Measurements from ENCODE around the gene EXOSC5. TPM values are rescaled to one million over a fixed set of nuclear protein-coding genes. Genes with fewer than 3 reads are reported as not detected.
A peak's percentile ranks its signal among the peaks of the same experiment; 100 is the strongest.

The EXOSC5 gene
- total and polyA plus RNA-seq, 2 of the 13 experiments (the other 11 are each of a cell fraction or from before 2014, with no cell fraction given), result 24.1 to 26.5 TPM

DNA sequence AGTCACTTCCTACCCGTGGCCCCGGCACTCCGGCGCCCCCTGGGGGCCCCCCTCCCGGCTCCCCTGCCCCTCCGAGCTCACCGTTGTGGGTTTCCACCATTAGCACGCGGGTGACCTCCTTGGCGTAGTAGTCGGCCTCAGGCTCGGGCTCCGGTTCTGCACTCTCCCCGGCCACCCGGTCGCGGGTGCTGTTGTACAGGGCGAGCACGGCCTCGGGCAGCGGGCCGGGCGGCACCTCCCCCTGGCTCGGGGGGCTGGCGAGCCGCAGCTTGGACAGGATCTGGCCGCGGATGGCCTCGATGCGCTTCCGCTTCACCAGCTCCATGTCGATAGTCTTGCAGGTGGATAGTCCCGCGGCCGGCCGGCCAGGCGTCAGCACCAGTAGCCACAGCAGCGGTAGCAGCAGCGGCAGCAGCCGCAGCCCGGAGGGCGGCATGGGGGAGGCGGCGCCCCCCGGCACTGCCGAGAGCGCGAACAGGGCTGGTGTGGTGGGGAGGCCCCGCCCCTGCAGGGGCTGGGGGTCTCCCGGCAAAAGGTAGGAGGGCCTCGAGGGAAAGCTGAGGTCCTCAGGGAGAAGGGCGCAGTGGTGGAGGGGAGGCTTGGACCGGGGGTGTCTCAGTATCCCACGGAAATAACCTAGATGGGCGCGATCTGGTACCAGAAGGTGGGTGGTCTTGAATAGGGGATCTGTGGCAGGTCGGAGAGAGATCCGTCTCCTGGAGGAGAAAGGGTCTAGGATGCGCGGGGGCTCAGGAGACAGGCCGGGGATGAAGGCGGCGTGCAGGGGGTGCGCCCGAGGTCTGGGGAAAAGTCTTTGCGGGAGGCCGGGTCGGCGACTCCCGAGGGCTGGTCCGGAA lies 44.3 kb downstream of the EXOSC5 start (continued):
- TF ChIP-seq BHLHE40 (IDR thresholded peaks at IDR 0.05; ENCODE audit: low read length), result no peak
- no peak for TF ChIP-seq RARG (CRISPR knock-in tag; IDR thresholded peaks at IDR 0.05; ENCODE audit: low read depth)
- 0 out of 2 replicates have a peak, but pooled peaks have one; percentile 26 for TF ChIP-seq HES4 (CRISPR knock-in tag; IDR thresholded peaks at IDR 0.05; ENCODE audit: borderline replicate concordance)
- no peak for TF ChIP-seq HMGA1 (CRISPR knock-in tag; conservative IDR thresholded peaks at IDR 0.05)
- TF ChIP-seq CBX5 (CRISPR knock-in tag; IDR thresholded peaks at IDR 0.05; ENCODE audit: borderline replicate concordance), result no peak; the same call in 1 of the 2 replicates
- TF ChIP-seq, protein P1, sequence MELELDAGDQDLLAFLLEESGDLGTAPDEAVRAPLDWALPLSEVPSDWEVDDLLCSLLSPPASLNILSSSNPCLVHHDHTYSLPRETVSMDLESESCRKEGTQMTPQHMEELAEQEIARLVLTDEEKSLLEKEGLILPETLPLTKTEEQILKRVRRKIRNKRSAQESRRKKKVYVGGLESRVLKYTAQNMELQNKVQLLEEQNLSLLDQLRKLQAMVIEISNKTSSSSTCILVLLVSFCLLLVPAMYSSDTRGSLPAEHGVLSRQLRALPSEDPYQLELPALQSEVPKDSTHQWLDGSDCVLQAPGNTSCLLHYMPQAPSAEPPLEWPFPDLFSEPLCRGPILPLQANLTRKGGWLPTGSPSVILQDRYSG (CRISPR knock-in tag; IDR thresholded peaks at IDR 0.05), result no peak
- TF ChIP-seq, protein P2, sequence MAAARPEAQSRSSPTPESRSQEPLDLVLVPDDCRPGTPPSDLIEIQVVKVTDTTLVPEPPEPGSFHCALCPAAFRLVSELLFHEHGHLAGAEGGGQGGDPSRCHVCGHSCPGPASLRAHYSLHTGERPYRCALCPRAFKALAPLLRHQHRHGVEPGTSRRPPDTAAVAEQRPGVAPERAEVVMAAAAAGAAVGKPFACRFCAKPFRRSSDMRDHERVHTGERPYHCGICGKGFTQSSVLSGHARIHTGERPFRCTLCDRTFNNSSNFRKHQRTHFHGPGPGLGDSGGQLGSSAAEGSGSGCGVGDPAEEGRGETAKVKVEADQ (CRISPR knock-in tag; IDR thresholded peaks at IDR 0.05; ENCODE audit: borderline replicate concordance), result no peak
- TF ChIP-seq, protein P3, sequence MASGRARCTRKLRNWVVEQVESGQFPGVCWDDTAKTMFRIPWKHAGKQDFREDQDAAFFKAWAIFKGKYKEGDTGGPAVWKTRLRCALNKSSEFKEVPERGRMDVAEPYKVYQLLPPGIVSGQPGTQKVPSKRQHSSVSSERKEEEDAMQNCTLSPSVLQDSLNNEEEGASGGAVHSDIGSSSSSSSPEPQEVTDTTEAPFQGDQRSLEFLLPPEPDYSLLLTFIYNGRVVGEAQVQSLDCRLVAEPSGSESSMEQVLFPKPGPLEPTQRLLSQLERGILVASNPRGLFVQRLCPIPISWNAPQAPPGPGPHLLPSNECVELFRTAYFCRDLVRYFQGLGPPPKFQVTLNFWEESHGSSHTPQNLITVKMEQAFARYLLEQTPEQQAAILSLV (CRISPR knock-in tag; IDR thresholded peaks at IDR 0.05; ENCODE audit: borderline replicate concordance), result no peak; the same call in 1 of the 2 replicates
- TF ChIP-seq ZNF326 (CRISPR knock-in tag; IDR thresholded peaks at IDR 0.05; ENCODE audit: borderline replicate concordance), result no peak
- no peak for TF ChIP-seq PHB2 (IDR thresholded peaks at IDR 0.05; ENCODE audit: partially characterized antibody)
- TF ChIP-seq HNRNPH1 (optimal IDR thresholded peaks at IDR 0.05; ENCODE audit: low read depth, low read length), result no peak
- no peak for TF ChIP-seq RFX5 (IDR thresholded peaks at IDR 0.05; ENCODE audit: low read depth, low read length)
- no peak for TF ChIP-seq HMG20A (CRISPR knock-in tag; IDR thresholded peaks at IDR 0.05; ENCODE audit: borderline replicate concordance)
- TF ChIP-seq TGIF2 (CRISPR knock-in tag; IDR thresholded peaks at IDR 0.05), result no peak
- TF ChIP-seq, protein P4, sequence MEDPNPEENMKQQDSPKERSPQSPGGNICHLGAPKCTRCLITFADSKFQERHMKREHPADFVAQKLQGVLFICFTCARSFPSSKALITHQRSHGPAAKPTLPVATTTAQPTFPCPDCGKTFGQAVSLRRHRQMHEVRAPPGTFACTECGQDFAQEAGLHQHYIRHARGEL (CRISPR knock-in tag; IDR thresholded peaks at IDR 0.05), result no peak
- TF ChIP-seq ZNF589 (CRISPR knock-in tag; conservative IDR thresholded peaks at IDR 0.05), result no peak; the same call in 1 of the 2 replicates
- no peak for TF ChIP-seq NFE2 (CRISPR knock-in tag; IDR thresholded peaks at IDR 0.05)
- TF ChIP-seq, protein P5, sequence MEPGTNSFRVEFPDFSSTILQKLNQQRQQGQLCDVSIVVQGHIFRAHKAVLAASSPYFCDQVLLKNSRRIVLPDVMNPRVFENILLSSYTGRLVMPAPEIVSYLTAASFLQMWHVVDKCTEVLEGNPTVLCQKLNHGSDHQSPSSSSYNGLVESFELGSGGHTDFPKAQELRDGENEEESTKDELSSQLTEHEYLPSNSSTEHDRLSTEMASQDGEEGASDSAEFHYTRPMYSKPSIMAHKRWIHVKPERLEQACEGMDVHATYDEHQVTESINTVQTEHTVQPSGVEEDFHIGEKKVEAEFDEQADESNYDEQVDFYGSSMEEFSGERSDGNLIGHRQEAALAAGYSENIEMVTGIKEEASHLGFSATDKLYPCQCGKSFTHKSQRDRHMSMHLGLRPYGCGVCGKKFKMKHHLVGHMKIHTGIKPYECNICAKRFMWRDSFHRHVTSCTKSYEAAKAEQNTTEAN (CRISPR knock-in tag; conservative IDR thresholded peaks at IDR 0.05), result no peak
- TF ChIP-seq MAFK (conservative IDR thresholded peaks at IDR 0.05 in 1 of 2, IDR thresholded peaks at IDR 0.05 in 1 of 2; ENCODE audit: low read length in 2 of 2), result no peak
- peak; percentile 48; the same call in 1 of the 2 replicates for TF ChIP-seq ZNF230 (CRISPR knock-in tag; IDR thresholded peaks at IDR 0.05)
- TF ChIP-seq, protein P6, sequence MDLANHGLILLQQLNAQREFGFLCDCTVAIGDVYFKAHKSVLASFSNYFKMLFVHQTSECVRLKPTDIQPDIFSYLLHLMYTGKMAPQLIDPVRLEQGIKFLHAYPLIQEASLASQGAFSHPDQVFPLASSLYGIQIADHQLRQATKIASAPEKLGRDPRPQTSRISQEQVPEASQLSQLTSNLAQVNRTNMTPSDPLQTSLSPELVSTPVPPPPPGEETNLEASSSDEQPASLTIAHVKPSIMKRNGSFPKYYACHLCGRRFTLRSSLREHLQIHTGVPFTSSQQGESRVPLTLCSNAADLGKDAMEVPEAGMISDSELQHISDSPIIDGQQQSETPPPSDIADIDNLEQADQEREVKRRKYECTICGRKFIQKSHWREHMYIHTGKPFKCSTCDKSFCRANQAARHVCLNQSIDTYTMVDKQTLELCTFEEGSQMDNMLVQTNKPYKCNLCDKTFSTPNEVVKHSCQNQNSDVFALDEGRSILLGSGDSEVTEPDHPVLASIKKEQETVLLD (CRISPR knock-in tag; IDR thresholded peaks at IDR 0.05; ENCODE audit: low read depth), result no peak
- TF ChIP-seq ZNF850 (CRISPR knock-in tag; conservative IDR thresholded peaks at IDR 0.05), result no peak
